ENCODE data around the gene TTC9. TPM values are rescaled to one million over a fixed set of nuclear protein-coding genes. Genes with fewer than 3 reads are reported as not detected.

TTC9 gene
- polyA plus RNA-seq, 2 of the 4 experiments (the other 2 are of a cell fraction), result 1.3 to 2.0 TPM

DNA sequence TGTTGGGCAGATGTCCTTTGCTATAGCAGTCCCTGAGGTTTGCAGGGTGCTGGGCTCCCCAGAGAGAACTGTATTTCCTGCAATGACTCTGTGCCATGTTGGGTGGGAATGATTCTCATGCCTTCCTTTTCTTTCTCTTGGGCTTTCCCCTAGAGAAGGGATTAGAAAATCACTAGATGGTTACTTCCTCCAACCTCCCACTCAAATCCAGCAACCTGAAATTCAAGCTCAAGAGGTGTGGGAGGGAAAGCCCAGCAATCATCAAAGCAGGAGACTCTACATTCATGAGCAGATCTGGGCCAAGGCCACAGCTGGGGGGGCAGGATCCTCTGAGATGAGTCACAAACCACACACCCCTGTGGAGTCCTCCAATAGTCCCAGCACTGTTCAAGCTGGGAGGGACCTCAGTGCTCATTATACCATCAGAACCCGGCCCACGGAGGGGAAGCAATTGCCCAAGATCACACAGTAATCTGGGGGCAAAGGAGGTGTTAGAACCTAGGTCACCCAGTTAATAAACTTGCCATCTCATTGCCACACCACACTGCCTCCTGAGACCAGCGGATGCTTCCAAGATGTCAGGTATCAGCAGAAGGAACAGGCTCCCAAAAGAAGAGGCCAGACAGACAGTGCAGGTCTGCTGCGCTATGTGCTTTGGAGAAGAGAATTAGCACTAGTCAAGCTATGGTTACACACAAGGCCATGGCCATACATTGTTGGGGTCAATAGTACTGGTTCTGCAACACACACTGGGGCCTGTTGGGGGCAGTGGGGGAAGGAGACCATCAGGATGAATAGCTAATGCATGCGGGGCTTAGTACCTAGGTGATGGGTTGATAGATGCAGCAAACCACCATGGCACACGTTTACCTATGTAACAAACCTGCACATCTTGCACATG is 65.7 kb downstream of the TTC9 start (continued):
- TF ChIP-seq, protein P1, sequence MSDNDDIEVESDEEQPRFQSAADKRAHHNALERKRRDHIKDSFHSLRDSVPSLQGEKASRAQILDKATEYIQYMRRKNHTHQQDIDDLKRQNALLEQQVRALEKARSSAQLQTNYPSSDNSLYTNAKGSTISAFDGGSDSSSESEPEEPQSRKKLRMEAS (IDR thresholded peaks at IDR 0.05), result no peak
- TF ChIP-seq, protein P2, sequence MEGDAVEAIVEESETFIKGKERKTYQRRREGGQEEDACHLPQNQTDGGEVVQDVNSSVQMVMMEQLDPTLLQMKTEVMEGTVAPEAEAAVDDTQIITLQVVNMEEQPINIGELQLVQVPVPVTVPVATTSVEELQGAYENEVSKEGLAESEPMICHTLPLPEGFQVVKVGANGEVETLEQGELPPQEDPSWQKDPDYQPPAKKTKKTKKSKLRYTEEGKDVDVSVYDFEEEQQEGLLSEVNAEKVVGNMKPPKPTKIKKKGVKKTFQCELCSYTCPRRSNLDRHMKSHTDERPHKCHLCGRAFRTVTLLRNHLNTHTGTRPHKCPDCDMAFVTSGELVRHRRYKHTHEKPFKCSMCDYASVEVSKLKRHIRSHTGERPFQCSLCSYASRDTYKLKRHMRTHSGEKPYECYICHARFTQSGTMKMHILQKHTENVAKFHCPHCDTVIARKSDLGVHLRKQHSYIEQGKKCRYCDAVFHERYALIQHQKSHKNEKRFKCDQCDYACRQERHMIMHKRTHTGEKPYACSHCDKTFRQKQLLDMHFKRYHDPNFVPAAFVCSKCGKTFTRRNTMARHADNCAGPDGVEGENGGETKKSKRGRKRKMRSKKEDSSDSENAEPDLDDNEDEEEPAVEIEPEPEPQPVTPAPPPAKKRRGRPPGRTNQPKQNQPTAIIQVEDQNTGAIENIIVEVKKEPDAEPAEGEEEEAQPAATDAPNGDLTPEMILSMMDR (IDR thresholded peaks at IDR 0.05), result no peak
- TF ChIP-seq NR3C1 (IDR thresholded peaks at IDR 0.05), result no peak
- TF ChIP-seq HDAC2 (IDR thresholded peaks at IDR 0.05), result no peak
- TF ChIP-seq KDM1A (IDR thresholded peaks at IDR 0.05; ENCODE audit: low read depth), result no peak

DNA sequence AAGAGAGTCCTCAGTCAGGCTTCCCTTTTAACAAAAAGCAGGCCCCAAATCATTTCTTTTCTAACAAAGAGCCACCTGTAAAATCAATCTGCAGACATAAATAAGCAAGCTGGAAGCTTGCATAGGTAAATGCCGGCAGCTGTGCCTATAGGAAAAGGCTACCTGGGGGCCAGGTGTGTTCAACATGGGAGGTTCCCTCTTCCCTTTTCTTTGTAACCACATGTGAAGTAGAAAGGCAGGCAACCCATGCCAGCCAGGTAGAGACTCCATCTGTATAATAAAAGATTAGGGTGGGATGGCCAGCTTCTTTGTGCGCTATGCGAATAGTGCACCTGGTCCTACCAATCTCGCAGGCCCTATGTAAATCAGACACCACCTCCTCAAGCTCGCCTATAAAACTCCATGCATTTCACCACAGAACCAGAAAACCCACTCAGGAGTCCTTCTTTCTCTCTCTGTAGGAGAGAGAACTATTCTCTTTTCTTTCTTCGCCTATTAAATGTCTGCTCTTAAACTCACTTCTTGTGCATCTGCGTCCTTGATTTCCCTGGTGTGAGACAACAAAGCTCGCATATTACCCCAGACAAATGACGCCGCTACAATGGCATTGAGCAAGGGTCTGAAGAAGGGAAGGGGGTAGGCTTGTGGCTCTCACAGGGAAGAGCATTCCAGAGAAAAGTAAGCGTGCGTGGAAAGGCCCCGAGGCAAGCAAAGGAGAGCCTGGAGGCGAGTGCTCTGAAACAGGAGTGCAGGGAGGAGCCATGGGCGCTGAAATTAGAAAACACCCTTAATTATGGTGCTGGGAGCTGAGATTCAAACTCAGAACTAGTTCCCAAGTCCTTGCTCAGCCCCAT is 67.2 kb downstream of the TTC9 start:
- Histone ChIP-seq H3K4me2 (no peak overlapping the region), H3K9me3 (no peaks in the 10 kb centered on the region), H3K27ac (no peak overlapping the region), H3K4me3 (no peak overlapping the region), H3K4me1 (peaks cover 23% of the 10 kb centered on the region)
- TF ChIP-seq MAFK (IDR thresholded peaks at IDR 0.05; ENCODE audit: partially characterized antibody), result no peak
- TF ChIP-seq RAD21 (conservative IDR thresholded peaks at IDR 0.05 in 1 of 2, IDR thresholded peaks at IDR 0.05 in 1 of 2), result no peak
- TF ChIP-seq, protein P3, sequence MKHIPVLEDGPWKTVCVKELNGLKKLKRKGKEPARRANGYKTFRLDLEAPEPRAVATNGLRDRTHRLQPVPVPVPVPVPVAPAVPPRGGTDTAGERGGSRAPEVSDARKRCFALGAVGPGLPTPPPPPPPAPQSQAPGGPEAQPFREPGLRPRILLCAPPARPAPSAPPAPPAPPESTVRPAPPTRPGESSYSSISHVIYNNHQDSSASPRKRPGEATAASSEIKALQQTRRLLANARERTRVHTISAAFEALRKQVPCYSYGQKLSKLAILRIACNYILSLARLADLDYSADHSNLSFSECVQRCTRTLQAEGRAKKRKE (CRISPR knock-in tag; IDR thresholded peaks at IDR 0.05; ENCODE audit: low read depth), result no peak
- CTCF ChIA-PET, result interaction anchor here (0.9 to 2.0 kb wide), 7 partner anchors 10 to 109 kb away, joined by 3 to 16 read pairs (median 3); no protein-coding TSS in a partner anchor
- ATAC-seq (no peak), DNase-seq (ENCODE audit: low read depth in 1 of 2, low spot score in 1 of 2) (no peak), FAIRE-seq (no peak)
- POLR2A ChIA-PET, result no interaction called here
- WGBS (ENCODE audit: missing lambda C conversion rate), result 79% methylated on average over 15 of the region's 15 CpGs

DNA sequence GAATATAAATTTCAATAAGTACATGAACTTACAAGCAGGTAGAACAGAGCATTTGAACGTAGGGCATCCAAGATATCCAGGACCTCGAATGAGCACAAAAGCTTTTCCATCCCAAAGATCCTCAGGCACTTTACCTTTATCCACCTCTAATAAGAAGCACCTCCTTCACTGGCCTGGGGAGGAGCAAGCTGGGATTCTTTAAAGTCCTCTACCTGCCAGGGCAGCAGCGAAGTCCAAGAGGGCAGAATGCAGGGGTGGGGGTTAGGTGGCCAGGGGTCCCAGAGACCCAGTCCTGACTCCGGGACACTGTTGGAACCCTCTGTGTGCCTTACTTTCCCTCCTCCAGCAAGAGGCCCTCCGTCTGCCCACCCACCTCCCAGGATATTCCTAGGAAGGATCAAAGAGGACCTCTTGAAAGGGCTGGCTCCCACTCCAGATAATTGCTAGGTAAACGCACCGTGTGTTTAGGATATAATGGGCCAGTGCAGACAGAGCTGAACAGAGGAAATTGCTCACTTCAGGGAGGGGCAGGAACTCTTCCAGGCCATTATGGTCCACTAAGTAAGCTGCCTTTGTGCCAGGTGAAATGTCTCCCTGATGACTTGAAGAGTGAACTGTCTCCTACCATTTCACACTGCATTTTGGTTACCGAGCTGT is 68.1 kb downstream of the TTC9 start:
- ATAC-seq (no peak), DNase-seq (ENCODE audit: low read depth in 1 of 2, low spot score in 1 of 2) (no peak), FAIRE-seq (no peak)
- peaks cover 26% of the 10 kb centered on the region for H3K4me1 ChIP-seq
- H3K4me3 ChIP-seq, result no peak overlapping the region
- TF ChIP-seq HDAC2 (IDR thresholded peaks at IDR 0.05), result no peak
- TF ChIP-seq CBX8 (IDR thresholded peaks at IDR 0.05), result no peak
- TF ChIP-seq, protein P4, sequence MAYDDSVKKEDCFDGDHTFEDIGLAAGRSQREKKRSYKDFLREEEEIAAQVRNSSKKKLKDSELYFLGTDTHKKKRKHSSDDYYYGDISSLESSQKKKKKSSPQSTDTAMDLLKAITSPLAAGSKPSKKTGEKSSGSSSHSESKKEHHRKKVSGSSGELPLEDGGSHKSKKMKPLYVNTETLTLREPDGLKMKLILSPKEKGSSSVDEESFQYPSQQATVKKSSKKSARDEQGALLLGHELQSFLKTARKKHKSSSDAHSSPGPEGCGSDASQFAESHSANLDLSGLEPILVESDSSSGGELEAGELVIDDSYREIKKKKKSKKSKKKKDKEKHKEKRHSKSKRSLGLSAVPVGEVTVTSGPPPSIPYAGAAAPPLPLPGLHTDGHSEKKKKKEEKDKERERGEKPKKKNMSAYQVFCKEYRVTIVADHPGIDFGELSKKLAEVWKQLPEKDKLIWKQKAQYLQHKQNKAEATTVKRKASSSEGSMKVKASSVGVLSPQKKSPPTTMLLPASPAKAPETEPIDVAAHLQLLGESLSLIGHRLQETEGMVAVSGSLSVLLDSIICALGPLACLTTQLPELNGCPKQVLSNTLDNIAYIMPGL (CRISPR knock-in tag; IDR thresholded peaks at IDR 0.05; ENCODE audit: borderline replicate concordance), result no peak
- TF ChIP-seq SMC3 (IDR thresholded peaks at IDR 0.05), result no peak
- TF ChIP-seq GATA3 (IDR thresholded peaks at IDR 0.05; ENCODE audit: borderline replicate concordance), result no peak
- TF ChIP-seq NR3C1 (IDR thresholded peaks at IDR 0.05), result no peak
- no peak for TF ChIP-seq TP53 (CRISPR knock-in tag; IDR thresholded peaks at IDR 0.05)
- no peak for TF ChIP-seq ZC3H11A (IDR thresholded peaks at IDR 0.05)
- no peak overlapping the region for H3K4me2 ChIP-seq
- no peak overlapping the region for H3K27ac ChIP-seq
- ChIA-PET POLR2A (interaction anchor here (0.6 kb wide), 1 partner anchor 110 kb away, joined by 4 read pairs; no protein-coding TSS in a partner anchor), CTCF (interaction anchor here (0.9 to 2.0 kb wide), 4 partner anchors 9 to 68 kb away, joined by 3 to 4 read pairs (median 3); partner anchors contain the start of gene TTC9)
- WGBS (ENCODE audit: missing lambda C conversion rate), result 62% methylated on average over 8 of the region's 8 CpGs
- no peaks in the 10 kb centered on the region for H3K9me3 ChIP-seq
